Measurements from ENCODE around the gene ZDHHC5.

The ZDHHC5 gene

DNA sequence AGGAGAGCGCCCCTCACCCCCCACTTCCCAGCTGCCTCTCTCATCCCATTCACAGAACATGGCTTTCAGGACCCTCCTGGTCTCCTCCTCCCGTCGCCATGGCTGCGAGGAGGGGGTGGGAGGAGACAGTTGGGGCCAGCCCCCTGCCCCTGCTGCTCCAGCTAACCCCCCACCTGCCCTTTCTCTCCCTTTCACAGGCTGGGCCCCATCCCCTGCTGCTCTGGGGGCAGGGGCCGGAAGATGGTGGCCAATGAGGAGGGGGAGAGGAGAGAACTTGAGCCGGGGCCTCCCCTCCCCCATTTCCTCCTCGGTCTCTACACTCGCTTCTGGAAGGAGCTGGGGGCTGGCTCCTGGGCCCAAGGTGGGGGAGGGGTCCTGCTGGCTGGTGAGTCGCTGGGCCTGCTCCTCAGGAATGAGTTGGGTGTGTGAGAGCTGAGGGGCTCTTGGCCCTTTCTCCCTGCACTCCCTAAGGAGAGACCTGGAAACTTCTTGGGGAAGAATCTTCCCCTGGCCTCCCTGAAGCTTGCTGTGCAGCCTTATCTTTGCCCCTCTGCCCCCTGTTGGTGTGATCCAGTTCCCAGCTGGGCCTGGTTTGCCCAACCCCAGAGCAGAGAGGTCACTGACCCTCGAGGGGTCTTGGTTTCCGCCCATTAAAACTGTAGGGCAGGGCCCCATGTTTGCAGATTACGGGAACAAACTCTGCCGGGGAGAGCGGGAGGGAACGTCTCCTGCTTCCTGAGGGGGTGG lies 28.4 kb upstream of the ZDHHC5 start:
- Histone ChIP-seq H3K4me2 (ENCODE audit: low read depth, low read length, poor library complexity, severe bottlenecking) (peak overlapping the region; percentile 98), H3K4me1 (ENCODE audit: insufficient read depth, low read length, poor library complexity, severe bottlenecking) (peaks cover 51% of the 10 kb centered on the region), H3K27me3 (ENCODE audit: insufficient read depth, low read length, poor library complexity, severe bottlenecking) (no peaks in the 10 kb centered on the region), H3K36me3 (ENCODE audit: insufficient read depth, low read length) (no peaks in the 10 kb centered on the region), H4K20me1 (ENCODE audit: insufficient read depth, low read length, poor library complexity, severe bottlenecking) (no peaks in the 10 kb centered on the region), H3K79me2 (ENCODE audit: insufficient read depth, low read length) (peaks cover 37% of the 10 kb centered on the region), H3K9me3 (ENCODE audit: insufficient read depth, low read depth, low read length) (no peaks in the 10 kb centered on the region), H3F3A (ENCODE audit: low read depth) (no peaks in the 10 kb centered on the region), H3K9ac (ENCODE audit: low read depth, low read length, poor library complexity, severe bottlenecking) (peak overlapping the region; percentile 91), H2AFZ (ENCODE audit: low read length) (peak overlapping the region; percentile 83; the same call in 1 of the 2 replicates), H3K9me2 (replicated peaks; ENCODE audit: low read depth, low read length) (no peaks in the 10 kb centered on the region), H3K4me3 (ENCODE audit: low read length, poor library complexity, severe bottlenecking) (peak overlapping the region; percentile 97)
- TF ChIP-seq CTCF (conservative IDR thresholded peaks at IDR 0.05; ENCODE audit: low read length), result peak; percentile 49
- no peak for TF ChIP-seq EZH2phosphoT487 (IDR thresholded peaks at IDR 0.05; ENCODE audit: borderline replicate concordance)

DNA sequence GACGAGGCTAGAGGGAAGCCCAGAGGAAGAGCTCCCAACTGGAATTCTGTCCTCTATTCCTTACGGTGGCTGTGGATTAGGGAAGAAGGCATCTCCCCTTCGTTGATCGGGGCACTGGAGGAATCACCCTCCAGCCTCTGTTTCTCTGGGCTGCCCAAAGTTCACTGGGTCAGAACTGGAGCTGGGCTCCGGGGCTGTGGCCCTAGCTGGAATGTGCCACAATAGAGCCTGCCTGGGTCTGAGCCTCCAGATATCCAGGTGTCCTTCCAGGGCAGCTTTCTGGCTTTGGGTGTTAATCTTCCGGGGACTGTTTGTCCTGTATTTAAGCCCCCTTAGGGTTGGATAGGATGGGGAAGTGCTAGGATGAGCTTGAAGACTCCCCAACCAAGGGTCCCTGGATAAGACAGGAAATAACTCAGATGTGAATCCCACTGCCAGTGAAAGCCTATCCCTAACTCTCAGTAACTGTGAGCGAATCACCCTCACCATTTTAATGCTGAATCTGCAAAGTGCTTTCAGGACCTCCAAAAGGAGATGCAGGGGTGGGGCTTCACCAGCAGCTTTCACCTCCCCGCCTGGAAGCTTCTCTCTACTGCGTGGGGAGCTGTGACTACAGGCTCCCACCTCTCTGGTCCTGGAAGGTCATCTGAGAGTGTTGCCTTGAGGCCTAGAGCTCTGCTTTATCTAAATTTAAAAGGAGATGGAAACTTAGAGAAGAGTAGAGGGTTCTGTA lies 27.7 kb upstream of the ZDHHC5 start:
- Histone ChIP-seq H3K79me2 (ENCODE audit: insufficient read depth, low read length) (peaks cover 37% of the 10 kb centered on the region), H3K36me3 (ENCODE audit: insufficient read depth, low read length) (no peaks in the 10 kb centered on the region), H3F3A (ENCODE audit: low read depth) (no peaks in the 10 kb centered on the region), H3K9me2 (replicated peaks; ENCODE audit: low read depth, low read length) (no peaks in the 10 kb centered on the region), H3K9ac (ENCODE audit: low read depth, low read length, poor library complexity, severe bottlenecking) (peak overlapping the region; percentile 91), H3K4me1 (ENCODE audit: insufficient read depth, low read length, poor library complexity, severe bottlenecking) (peaks cover 56% of the 10 kb centered on the region), H3K4me3 (ENCODE audit: low read length, poor library complexity, severe bottlenecking) (peak overlapping the region; percentile 97), H3K9me3 (ENCODE audit: insufficient read depth, low read depth, low read length) (no peaks in the 10 kb centered on the region), H4K20me1 (ENCODE audit: insufficient read depth, low read length, poor library complexity, severe bottlenecking) (no peaks in the 10 kb centered on the region), H2AFZ (ENCODE audit: low read length) (no peak overlapping the region), H3K4me2 (ENCODE audit: low read depth, low read length, poor library complexity, severe bottlenecking) (peak overlapping the region; percentile 98), H3K27me3 (ENCODE audit: insufficient read depth, low read length, poor library complexity, severe bottlenecking) (no peaks in the 10 kb centered on the region)
- TF ChIP-seq CTCF (conservative IDR thresholded peaks at IDR 0.05; ENCODE audit: low read length) (no peak), EZH2phosphoT487 (IDR thresholded peaks at IDR 0.05; ENCODE audit: borderline replicate concordance) (no peak)

- H3K4me1 ChIP-seq (ENCODE audit: insufficient read depth, low read length, poor library complexity, severe bottlenecking), result peaks cover 64% of the 10 kb centered on the region
- H3K27me3 ChIP-seq (ENCODE audit: insufficient read depth, low read length, poor library complexity, severe bottlenecking), result no peaks in the 10 kb centered on the region
- H3F3A ChIP-seq (ENCODE audit: low read depth), result no peaks in the 10 kb centered on the region
- peak overlapping the region; percentile 98 for H3K4me2 ChIP-seq (ENCODE audit: low read depth, low read length, poor library complexity, severe bottlenecking)
- H3K79me2 ChIP-seq (ENCODE audit: insufficient read depth, low read length), result peaks cover 37% of the 10 kb centered on the region
- no peaks in the 10 kb centered on the region for H3K9me3 ChIP-seq (ENCODE audit: insufficient read depth, low read depth, low read length)
- H3K36me3 ChIP-seq (ENCODE audit: insufficient read depth, low read length), result no peaks in the 10 kb centered on the region
- no peaks in the 10 kb centered on the region for H3K9me2 ChIP-seq (replicated peaks; ENCODE audit: low read depth, low read length)
- TF ChIP-seq CTCF (conservative IDR thresholded peaks at IDR 0.05; ENCODE audit: low read length), result peak; percentile 78
- no peak for TF ChIP-seq EZH2phosphoT487 (IDR thresholded peaks at IDR 0.05; ENCODE audit: borderline replicate concordance)
- peak overlapping the region; percentile 91 for H3K9ac ChIP-seq (ENCODE audit: low read depth, low read length, poor library complexity, severe bottlenecking)
- no peaks in the 10 kb centered on the region for H4K20me1 ChIP-seq (ENCODE audit: insufficient read depth, low read length, poor library complexity, severe bottlenecking)
- H3K4me3 ChIP-seq (ENCODE audit: low read length, poor library complexity, severe bottlenecking), result peak overlapping the region; percentile 97
- no peak overlapping the region for H2AFZ ChIP-seq (ENCODE audit: low read length)
Measured at GRCh38 chr11:57641011-57641807, 26.7 kb upstream of the ZDHHC5 start.
